ENCODE data around the gene ADGRB3.
A peak's percentile ranks its signal among the peaks of the same experiment; 100 is the strongest.
"Not testable (repeated sequence)": the region's sequence is repeated elsewhere in the genome, so short reads cannot be mapped to it uniquely, and the experiment has no call there.

ADGRB3 gene

GRCh38 chr6:68919537-68919936 lies 284.5 kb downstream of the ADGRB3 start:
- DNase-seq (ENCODE audit: low read depth, low spot score), result no peak

GRCh38 chr6:68941345-68941744 lies 306.3 kb downstream of the ADGRB3 start:
- DNase-seq (ENCODE audit: low read depth, low spot score), result no peak

GRCh38 chr6:68947721-68948120 lies 312.6 kb downstream of the ADGRB3 start:
- no peak for DNase-seq (ENCODE audit: low read depth, low spot score)

- DNase-seq (ENCODE audit: low read depth, low spot score), result no peak
Measured at GRCh38 chr6:68951270-68951669, 316.2 kb downstream of the ADGRB3 start.

DNA sequence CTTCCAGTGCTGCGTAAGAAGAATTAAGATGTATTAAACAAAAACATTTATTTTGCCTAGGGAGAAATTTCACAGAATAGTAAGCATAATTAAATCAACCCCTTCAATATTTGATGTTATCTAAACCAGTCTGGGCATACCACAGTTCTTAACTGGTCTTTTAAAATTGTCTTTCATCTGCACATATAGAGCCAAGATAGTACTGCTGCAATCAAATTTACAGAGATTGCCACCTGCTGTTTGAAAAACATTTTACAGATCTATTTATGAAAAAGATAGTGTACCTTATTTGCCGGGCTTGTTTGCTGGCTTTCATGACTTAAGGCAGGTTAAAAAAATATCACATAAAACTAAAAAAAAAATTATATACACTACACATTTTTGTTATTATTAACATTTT lies 323.2 kb downstream of the ADGRB3 start:
- no peak for DNase-seq (ENCODE audit: low read depth, low spot score)

- DNase-seq (ENCODE audit: low read depth, low spot score), result peak; percentile 7
Measured at GRCh38 chr6:68967549-68968300, 332.6 kb downstream of the ADGRB3 start.

DNA sequence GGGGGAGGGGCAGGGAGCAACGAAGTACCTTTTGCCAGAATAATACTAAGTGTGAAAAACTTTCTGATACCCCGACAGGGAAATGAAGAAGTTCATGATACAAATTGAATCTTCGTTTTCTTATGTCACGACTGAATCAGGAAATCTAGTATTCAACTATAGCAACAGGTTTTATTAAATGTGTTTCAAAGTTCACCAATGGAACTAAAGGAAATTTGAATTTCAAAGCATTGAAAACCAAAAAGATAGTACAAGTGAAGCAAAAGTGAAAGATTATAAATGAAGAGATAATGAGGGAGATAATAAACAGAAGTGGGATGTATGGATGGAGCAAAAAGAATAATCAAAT lies 333.2 kb downstream of the ADGRB3 start:
- no peak for DNase-seq (ENCODE audit: low read depth, low spot score)

DNA sequence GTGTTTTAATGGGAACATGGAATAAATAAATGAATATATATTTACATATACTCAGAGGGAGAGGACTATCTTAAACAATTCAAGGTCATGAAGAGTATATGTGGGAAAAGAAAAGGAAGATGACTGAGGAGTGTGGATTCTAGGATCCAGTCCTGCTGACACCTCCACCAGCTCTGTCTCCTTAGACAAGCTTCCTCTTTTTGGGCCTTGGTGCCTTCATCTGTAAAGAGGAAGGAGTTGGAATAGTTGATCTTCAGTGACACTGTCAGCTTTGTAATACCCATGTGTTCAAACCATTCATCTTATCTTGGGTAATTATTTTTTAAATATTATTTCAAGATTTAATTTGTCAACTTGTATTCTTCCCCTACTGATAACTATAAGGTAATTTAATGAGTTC lies 338.0 kb downstream of the ADGRB3 start:
- DNase-seq (ENCODE audit: low read depth, low spot score), result no peak

DNA sequence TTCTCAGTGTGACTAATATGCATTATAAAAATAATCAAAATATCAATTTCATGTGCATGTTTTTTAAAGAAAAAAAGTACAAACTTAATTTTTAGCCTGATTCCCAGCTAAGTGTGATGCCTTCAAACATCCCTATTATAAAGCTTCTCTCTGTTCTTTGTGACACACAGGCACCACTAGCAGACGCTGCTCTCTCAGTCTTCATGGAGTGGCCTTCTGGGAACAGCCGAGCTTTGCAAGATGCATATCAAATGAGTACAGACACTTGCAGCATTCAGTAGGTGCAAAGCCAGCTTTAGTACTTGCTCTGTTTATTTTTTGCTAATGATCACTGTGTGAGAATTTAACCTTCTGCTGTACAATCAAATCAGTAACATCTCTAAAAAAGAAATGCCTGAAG lies 340.0 kb downstream of the ADGRB3 start:
- no peak for DNase-seq (ENCODE audit: low read depth, low spot score)

- no peak for DNase-seq (ENCODE audit: low read depth, low spot score)
Measured at GRCh38 chr6:68975816-68976215, 340.7 kb downstream of the ADGRB3 start.

DNA sequence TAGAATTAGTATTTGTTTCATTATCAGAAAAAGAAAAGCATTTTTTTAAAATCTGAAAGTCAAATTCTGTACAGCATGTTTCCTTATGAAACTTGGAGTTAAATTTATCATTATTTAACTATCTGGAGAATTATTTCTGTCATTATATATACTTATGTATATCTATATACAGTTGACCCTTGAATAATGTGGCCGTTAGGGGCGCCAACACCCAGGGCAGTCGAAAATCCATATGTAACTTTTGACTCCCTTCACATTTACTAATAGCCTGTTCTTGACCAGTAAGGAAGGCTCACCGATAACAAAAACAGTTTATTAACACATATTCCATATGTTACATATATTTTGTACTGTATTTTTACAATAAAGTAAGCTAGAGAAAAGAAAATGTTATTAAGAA lies 341.2 kb downstream of the ADGRB3 start:
- no peak for DNase-seq (ENCODE audit: low read depth, low spot score)

DNA sequence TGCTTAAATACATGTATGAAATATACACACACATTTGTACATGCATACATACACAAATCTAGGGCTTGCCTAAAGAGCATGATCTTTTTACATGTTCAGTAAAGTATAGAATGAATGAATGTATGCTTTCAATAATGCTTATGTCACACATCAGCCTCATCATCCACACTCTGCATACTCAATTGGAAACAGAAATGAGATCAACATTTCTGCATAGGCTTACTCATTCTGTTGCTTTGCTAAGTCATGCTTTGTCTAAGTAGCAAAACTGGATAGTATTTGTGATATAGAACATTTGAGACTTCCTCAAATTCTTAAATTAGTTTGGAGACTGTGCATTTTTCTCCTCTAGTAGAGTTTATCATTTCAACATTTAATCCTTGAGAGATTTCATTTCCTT lies 343.3 kb downstream of the ADGRB3 start:
- DNase-seq (ENCODE audit: low read depth, low spot score), result no peak

DNA sequence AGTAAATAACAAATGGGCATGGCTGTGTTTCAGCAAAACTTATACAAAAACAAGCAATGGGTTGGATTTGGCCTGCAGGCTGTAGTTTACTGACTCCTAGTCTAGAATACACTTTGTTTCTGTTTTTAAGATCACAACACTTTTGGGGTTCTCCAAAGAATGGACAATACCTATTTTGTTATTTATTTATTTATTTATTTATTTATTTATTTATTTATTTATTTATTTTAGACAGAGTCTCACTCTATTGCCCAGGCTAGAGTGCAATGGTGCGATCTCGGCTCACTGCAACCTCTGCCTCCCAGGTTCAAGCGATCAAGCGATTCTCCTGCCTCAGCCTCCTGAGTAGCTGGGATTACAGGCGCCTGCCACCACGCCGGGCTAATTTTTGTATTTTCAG lies 346.6 kb downstream of the ADGRB3 start:
- not testable (repeated sequence) for DNase-seq (ENCODE audit: low read depth, low spot score)

DNA sequence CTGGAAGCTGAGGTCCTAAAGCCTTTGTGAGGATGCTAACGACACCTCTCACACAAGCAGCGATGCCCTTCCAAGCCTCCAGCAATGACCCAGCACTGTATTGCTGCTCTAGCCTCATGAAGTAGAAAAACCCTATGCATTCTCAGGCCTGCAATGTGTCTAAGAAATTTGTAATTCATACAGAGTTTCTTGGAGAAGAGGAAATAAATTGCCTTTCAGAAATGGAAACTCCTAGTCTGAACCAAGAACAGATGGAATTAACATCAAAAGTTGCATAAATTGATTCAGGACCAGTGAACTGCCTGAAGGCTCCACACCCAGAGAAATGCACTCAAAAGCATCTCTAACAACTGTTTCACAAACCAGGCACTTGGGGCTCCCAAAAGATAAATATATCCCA lies 353.6 kb downstream of the ADGRB3 start:
- DNase-seq (ENCODE audit: low read depth, low spot score), result no peak

DNA sequence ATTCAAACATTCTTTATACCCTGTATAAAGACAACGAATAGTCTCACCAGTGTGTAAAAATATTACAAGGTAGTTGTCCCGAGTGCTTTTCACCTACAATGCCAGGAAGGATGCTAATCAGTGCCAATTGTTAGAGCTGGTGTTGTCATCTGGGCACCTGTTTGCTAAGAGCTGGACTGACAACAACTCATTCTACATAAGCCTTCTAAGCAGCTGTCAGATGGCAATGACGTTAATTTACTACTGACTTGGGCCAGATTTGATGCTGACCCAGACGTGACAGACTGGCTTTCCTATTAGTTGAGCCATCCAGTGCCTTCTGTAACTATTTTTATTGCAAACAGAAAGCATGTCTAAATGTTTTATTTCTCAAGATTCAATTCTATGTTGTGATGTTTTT lies 355.2 kb downstream of the ADGRB3 start:
- DNase-seq (ENCODE audit: low read depth, low spot score), result no peak

- DNase-seq (ENCODE audit: low read depth, low spot score), result no peak
Measured at GRCh38 chr6:68993911-68994310, 358.8 kb downstream of the ADGRB3 start.

DNA sequence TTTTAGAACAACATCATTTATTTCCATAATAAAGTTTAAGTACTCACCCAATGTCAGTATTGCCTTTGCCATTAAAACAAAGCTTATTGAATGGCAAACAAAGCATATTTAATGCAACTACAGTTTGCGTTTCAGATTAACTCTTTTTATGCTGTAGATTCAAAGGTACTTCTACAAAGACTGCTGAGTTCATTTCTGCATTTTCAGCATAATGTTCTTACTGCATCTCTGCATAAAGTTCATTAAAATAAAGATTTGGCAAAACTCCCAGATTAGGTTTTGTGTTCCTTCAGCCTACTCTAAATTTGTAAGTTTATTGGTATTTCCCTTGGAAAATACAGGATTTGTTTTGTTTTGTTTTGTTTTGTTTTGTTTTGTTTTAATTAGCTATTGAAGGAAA lies 359.4 kb downstream of the ADGRB3 start:
- no peak for DNase-seq (ENCODE audit: low read depth, low spot score)

DNA sequence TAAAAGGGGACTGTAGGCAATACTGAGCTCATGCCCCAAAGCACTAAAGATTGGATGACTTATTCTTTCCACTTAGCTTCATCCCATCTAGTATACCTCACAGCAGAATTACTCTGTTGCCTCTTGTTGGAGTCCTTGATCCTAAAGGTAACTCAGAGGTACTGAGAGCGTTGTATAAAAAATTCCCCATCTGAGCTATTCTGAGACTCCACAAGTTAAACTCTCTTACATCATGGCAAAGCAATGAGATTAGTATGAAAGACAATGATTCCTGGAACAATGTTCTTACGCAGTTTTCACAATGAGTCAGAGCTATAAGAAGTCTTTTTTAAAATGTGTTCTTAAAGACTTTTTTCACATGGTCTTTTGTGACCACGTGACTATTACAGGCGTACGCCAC lies 370.1 kb downstream of the ADGRB3 start:
- no peak for DNase-seq (ENCODE audit: low read depth, low spot score)

DNA sequence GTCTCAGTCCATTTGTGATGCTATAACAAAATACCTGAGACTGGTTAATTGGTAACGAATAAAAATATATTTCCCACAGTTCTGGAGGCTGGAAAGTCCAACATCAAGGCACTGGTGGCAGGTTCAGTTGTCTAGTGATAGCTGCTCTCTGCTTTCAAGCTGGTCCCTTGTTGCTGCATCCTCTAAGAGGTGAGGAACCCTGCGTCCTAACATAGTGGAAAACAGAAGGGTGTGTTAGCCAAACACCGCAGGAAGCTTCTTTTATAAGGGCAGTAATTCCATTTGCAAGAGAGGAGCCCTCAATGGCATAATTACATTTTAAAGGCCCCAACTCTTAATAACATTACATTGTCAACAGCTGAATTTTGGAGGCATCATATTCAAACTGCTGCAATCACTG lies 372.7 kb downstream of the ADGRB3 start:
- DNase-seq (ENCODE audit: low read depth, low spot score), result no peak

GRCh38 chr6:69012211-69012610 lies 377.1 kb downstream of the ADGRB3 start:
- DNase-seq (ENCODE audit: low read depth, low spot score), result no peak

GRCh38 chr6:69012876-69013275 lies 377.8 kb downstream of the ADGRB3 start:
- DNase-seq (ENCODE audit: low read depth, low spot score), result no peak

GRCh38 chr6:69018906-69019305 lies 383.8 kb downstream of the ADGRB3 start:
- DNase-seq (ENCODE audit: low read depth, low spot score), result no peak

- DNase-seq (ENCODE audit: low read depth, low spot score), result no peak
Measured at GRCh38 chr6:69019832-69020231, 384.8 kb downstream of the ADGRB3 start.

DNA sequence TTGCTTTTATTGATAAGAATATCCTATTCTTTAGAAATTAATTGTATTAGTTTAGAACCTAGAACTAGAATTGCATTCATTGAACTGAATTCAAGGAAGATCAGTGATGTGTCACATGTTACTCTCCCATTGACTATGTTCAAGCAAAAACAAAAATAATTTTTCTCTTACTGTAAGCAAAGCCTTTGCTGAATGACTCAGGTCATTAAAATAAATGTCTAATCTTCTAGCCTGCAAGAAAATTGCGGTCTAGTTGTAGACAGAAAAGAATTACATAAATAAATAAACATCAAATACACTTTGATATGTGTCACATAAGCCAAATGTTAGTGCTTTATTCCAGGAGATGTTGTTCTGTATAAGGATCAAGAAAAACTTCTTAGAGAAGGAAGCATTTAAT lies 387.9 kb downstream of the ADGRB3 start:
- no peak for DNase-seq (ENCODE audit: low read depth, low spot score)

Measured in iPS DF 19.7 (cell line).